GM21786 (cell line): Measurements from ENCODE around the gene TAC4.

Source experiments
- ATAC-seq: cut with Tn5 transposase; IDR thresholded peaks from one replicate; pipeline ENCODE4 v1.9.1; 2021; ENCODE audit not compliant: unreplicated experiment

The TAC4 gene

GRCh38 chr17:49815761-49816281 lies 32.0 kb downstream of the TAC4 start:
- ATAC-seq, result no peak

- ATAC-seq, result no peak
Observed at GRCh38 chr17:49814781-49815529, 32.9 kb downstream of the TAC4 start.

- ATAC-seq, result no peak
Observed at GRCh38 chr17:49809056-49809455, 38.8 kb downstream of the TAC4 start.

- no peak for ATAC-seq
Observed at GRCh38 chr17:49798738-49799137, 49.1 kb downstream of the TAC4 start.

- no peak for ATAC-seq
Observed at GRCh38 chr17:49798182-49798581, 49.7 kb downstream of the TAC4 start.

GRCh38 chr17:49795372-49795771 lies 52.5 kb downstream of the TAC4 start:
- no peak for ATAC-seq

GRCh38 chr17:49793309-49793708 lies 54.6 kb downstream of the TAC4 start:
- ATAC-seq, result no peak

GRCh38 chr17:49789243-49789578 lies 58.7 kb downstream of the TAC4 start:
- no peak for ATAC-seq

- peak; percentile 92 for ATAC-seq
Observed at GRCh38 chr17:49788478-49789242, 59.2 kb downstream of the TAC4 start, which contains the start of gene KAT7. KAT7 (plus strand) TSS chr17:49788681; CDS start chr17:49788835, 154 bp downstream.
